OCI-LY1 (cell line): ENCODE measurements around the gene PSENEN.
A peak's percentile ranks its signal among the peaks of the same experiment; 100 is the strongest.

ENCODE experiments used
- H2AFZ ChIP-seq: fragments of 200-600 bp; sonication (generic), shearing (Covaris generic); 2 replicates; pipeline ENCODE4 v1.6.0; 2014; ENCODE audit warnings: antibody characterized with exemption, mild to moderate bottlenecking, low read length
- H3F3A ChIP-seq: fragments of 200-600 bp; sonication (generic), shearing (Covaris generic); 2 replicates; pipeline ENCODE4 v1.6.0; 2014; ENCODE audit warnings: mild to moderate bottlenecking, antibody characterized with exemption, low read length, moderate library complexity; ENCODE audit not compliant: insufficient read depth
- H3K27ac ChIP-seq: fragments of 200-600 bp; sonication (generic); 2 replicates; pipeline ENCODE4 v1.5.1; 2014; ENCODE audit warnings: low read length, mixed run types, mild to moderate bottlenecking, low read depth; ENCODE audit not compliant: poor library complexity, severe bottlenecking
- H3K27me3 ChIP-seq: fragments of 200-600 bp; sonication (generic); 2 replicates; pipeline ENCODE4 v1.6.0; 2014; ENCODE audit warnings: antibody characterized with exemption, mild to moderate bottlenecking, low read length, moderate library complexity; ENCODE audit not compliant: insufficient read depth
- H3K36me3 ChIP-seq: fragments of 200-600 bp; sonication (generic); 2 replicates; pipeline ENCODE4 v1.6.1; 2014; ENCODE audit warnings: mild to moderate bottlenecking, antibody characterized with exemption, low read length, moderate library complexity, mixed read lengths; ENCODE audit not compliant: insufficient read depth
- H3K4me1 ChIP-seq: fragments of 200-600 bp; sonication (generic); 2 replicates; pipeline ENCODE4 v1.5.1; 2014; ENCODE audit warnings: mild to moderate bottlenecking, low read length, moderate library complexity; ENCODE audit not compliant: insufficient read depth, severe bottlenecking
- H3K4me2 ChIP-seq: fragments of 200-600 bp; sonication (generic), shearing (Covaris generic); 2 replicates; pipeline ENCODE4 v1.6.1; 2014; ENCODE audit warnings: low read length
- H3K4me3 ChIP-seq: fragments of 200-600 bp; sonication (generic); 2 replicates; pipeline ENCODE4 v1.5.1; 2014; ENCODE audit warnings: low read length, low read depth, mild to moderate bottlenecking, mixed read lengths; ENCODE audit not compliant: poor library complexity, severe bottlenecking
- H3K79me2 ChIP-seq: fragments of 200-600 bp; shearing (Covaris generic); 2 replicates; pipeline ENCODE4 v1.6.1; 2016; ENCODE audit warnings: mixed run types, low read length, mixed read lengths; ENCODE audit not compliant: insufficient read depth
- H3K9ac ChIP-seq: fragments of 200-600 bp; sonication (generic), shearing (Covaris generic); 2 replicates; pipeline ENCODE4 v1.6.1; 2014; ENCODE audit warnings: mild to moderate bottlenecking, low read length, mixed read lengths
- H3K9me2 ChIP-seq: fragments of 200-600 bp; sonication (generic), shearing (Covaris generic); 2 replicates; pipeline ENCODE4 v1.6.1; 2014; ENCODE audit warnings: low read depth, mild to moderate bottlenecking, low read length, mixed read lengths
- H3K9me3 ChIP-seq: fragments of 200-600 bp; shearing (Covaris generic); 2 replicates; pipeline ENCODE4 v1.6.1; 2014; ENCODE audit warnings: low read length, mixed read lengths
- H4K20me1 ChIP-seq: fragments of 200-600 bp; sonication (generic), shearing (Covaris generic); 2 replicates; pipeline ENCODE4 v1.6.0; 2016; ENCODE audit warnings: mild to moderate bottlenecking, low read length; ENCODE audit not compliant: insufficient read depth
- CTCF ChIP-seq: fragments of 200-600 bp; sonication (generic), shearing (Covaris generic); IDR thresholded peaks from 2 replicates; pipeline ENCODE4 v1.5.1; 2017; ENCODE audit warnings: mild to moderate bottlenecking, antibody characterized with exemption, low read length, moderate library complexity, mixed read lengths
- EZH2 ChIP-seq: fragments of 200-600 bp; sonication (generic), shearing (Covaris generic); IDR thresholded peaks from 2 replicates; pipeline ENCODE4 v1.8.0; 2017; ENCODE audit warnings: borderline replicate concordance, mixed run types, mild to moderate bottlenecking, antibody characterized with exemption, low read length, moderate library complexity, mixed read lengths

PSENEN gene

GRCh38 chr19:35789978-35790944 is 44.8 kb downstream of the PSENEN start:
- Histone ChIP-seq H3K27ac (no peak overlapping the region), H3K79me2 (no peaks in the 10 kb centered on the region), H3K9ac (no peak overlapping the region), H2AFZ (no peak overlapping the region), H3K9me2 (no peaks in the 10 kb centered on the region), H3K36me3 (peaks cover 4% of the 10 kb centered on the region), H4K20me1 (no peaks in the 10 kb centered on the region), H3K4me1 (no peaks in the 10 kb centered on the region), H3K9me3 (no peaks in the 10 kb centered on the region), H3K27me3 (no peaks in the 10 kb centered on the region), H3K4me2 (no peak overlapping the region), H3F3A (no peaks in the 10 kb centered on the region; the same call in 1 of the 2 replicates), H3K4me3 (no peak overlapping the region)
- no peak for TF ChIP-seq EZH2

GRCh38 chr19:35790981-35791813 is 45.7 kb downstream of the PSENEN start:
- Histone ChIP-seq H3K9ac (no peak overlapping the region), H3K4me3 (no peak overlapping the region), H3K9me3 (no peaks in the 10 kb centered on the region), H3K4me1 (no peaks in the 10 kb centered on the region), H3K4me2 (no peak overlapping the region), H3K79me2 (no peaks in the 10 kb centered on the region), H3K9me2 (no peaks in the 10 kb centered on the region), H4K20me1 (no peaks in the 10 kb centered on the region), H3F3A (no peaks in the 10 kb centered on the region; the same call in 1 of the 2 replicates), H3K36me3 (peaks cover 4% of the 10 kb centered on the region; the same call in 1 of the 2 replicates), H3K27ac (no peak overlapping the region), H2AFZ (no peak overlapping the region), H3K27me3 (no peaks in the 10 kb centered on the region)
- TF ChIP-seq EZH2: no peak
- TF ChIP-seq CTCF: peak; percentile 52

GRCh38 chr19:35791814-35792279 is 46.4 kb downstream of the PSENEN start:
- Histone ChIP-seq H4K20me1 (no peaks in the 10 kb centered on the region), H3K9me2 (no peaks in the 10 kb centered on the region), H3K36me3 (peaks cover 4% of the 10 kb centered on the region; the same call in 1 of the 2 replicates), H3K27me3 (no peaks in the 10 kb centered on the region), H3K9ac (no peak overlapping the region), H3K27ac (no peak overlapping the region), H3K9me3 (no peaks in the 10 kb centered on the region), H3F3A (no peaks in the 10 kb centered on the region; the same call in 1 of the 2 replicates), H3K79me2 (no peaks in the 10 kb centered on the region), H3K4me2 (no peak overlapping the region), H3K4me1 (no peaks in the 10 kb centered on the region), H2AFZ (no peak overlapping the region), H3K4me3 (no peak overlapping the region)
- TF ChIP-seq EZH2 (no peak), CTCF (no peak)
